ENCODE data around the gene SPAG16. TPM values are rescaled to one million over a fixed set of nuclear protein-coding genes. Genes with fewer than 3 reads are reported as not detected.
A peak's percentile ranks its signal among the peaks of the same experiment; 100 is the strongest.

Gene SPAG16
- total RNA-seq, 1 experiment from 2014 or later = 13.0 TPM

- POLR2A ChIA-PET = no interaction called here
- H3K27me3 ChIP-seq (ENCODE audit: control insufficient read depth, insufficient read depth, low read length) = no peaks in the 10 kb centered on the region
- in situ Hi-C loops (cut with HindIII; ENCODE audit: low pct_unique_long_range_greater_than_20kb, low sequenced_read_pairs) (no loop called here), intact Hi-C loops (cut with micrococcal nuclease; ENCODE audit: unreplicated experiment) (no loop called here)
- H3K4me1 ChIP-seq (ENCODE audit: control insufficient read depth, insufficient read depth, low read length) = no peaks in the 10 kb centered on the region
- no peak for TF ChIP-seq SIN3A (IDR thresholded peaks at IDR 0.05; ENCODE audit: borderline replicate concordance, insufficient read depth, low read depth, low read length)
- TF ChIP-seq TCF7L2 (IDR thresholded peaks at IDR 0.05; ENCODE audit: low read depth, low read length) = 0 out of 2 replicates have a peak, but pooled peaks have one; percentile 28
- TF ChIP-seq CTCF (IDR thresholded peaks at IDR 0.05) = no peak
- no peak for TF ChIP-seq REST (IDR thresholded peaks at IDR 0.05; ENCODE audit: insufficient read depth in 1 of 2, low read depth in 2 of 2, low read length in 1 of 2)
- TF ChIP-seq POLR2AphosphoS5 (IDR thresholded peaks at IDR 0.05; ENCODE audit: low read depth, low read length) = no peak
- no peak overlapping the region for H3K27ac ChIP-seq (ENCODE audit: low read length)
- DNase-seq (ENCODE audit: low read depth, low spot score) (no peak), ATAC-seq (no peak)
- no peaks in the 10 kb centered on the region for H3K36me3 ChIP-seq (ENCODE audit: control insufficient read depth, insufficient read depth, low read length)
- CTCF ChIA-PET = no interaction called here
- H3K9me3 ChIP-seq (ENCODE audit: control insufficient read depth, insufficient read depth, low read depth, low read length) = no peaks in the 10 kb centered on the region
- H3K4me3 ChIP-seq (ENCODE audit: low read depth in 2 of 2, low read length in 2 of 2) = no peak overlapping the region
- BruUV-seq (replicated peaks) = no TSS peak
These were observed 855.5 kb downstream of the SPAG16 start for GRCh38 chr2:214139630-214140284.

DNA sequence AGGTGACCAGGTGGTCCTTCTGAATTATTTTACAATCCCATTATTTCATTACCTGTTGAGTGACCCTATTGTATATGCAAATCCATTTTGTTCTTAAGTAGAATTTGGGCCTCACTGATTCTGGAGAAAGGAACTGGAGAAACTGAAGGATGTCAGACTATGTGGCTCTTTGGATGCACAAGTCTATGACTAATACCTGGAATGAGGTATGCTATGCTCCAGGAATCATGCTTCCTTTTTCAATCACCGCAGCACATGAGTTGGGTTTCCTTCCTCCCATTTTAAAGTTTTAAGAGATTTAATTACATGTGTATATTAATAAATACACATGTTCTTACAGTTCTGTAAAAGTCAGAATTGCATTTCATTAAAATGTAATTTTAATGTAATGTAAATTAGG, 872.7 kb downstream of the SPAG16 start:
- ATAC-seq (no peak), DNase-seq (ENCODE audit: low read depth, low spot score) (no peak)
- intact Hi-C loops (cut with micrococcal nuclease; ENCODE audit: unreplicated experiment) (no loop called here), in situ Hi-C loops (cut with HindIII; ENCODE audit: low pct_unique_long_range_greater_than_20kb, low sequenced_read_pairs) (no loop called here)
- no TSS peak for BruUV-seq (replicated peaks)
- Histone ChIP-seq H3K27me3 (ENCODE audit: control insufficient read depth, insufficient read depth, low read length) (no peaks in the 10 kb centered on the region), H3K9me3 (ENCODE audit: control insufficient read depth, insufficient read depth, low read depth, low read length) (no peaks in the 10 kb centered on the region), H3K4me3 (ENCODE audit: low read depth in 2 of 2, low read length in 2 of 2) (no peak overlapping the region), H3K27ac (ENCODE audit: low read length) (no peak overlapping the region), H3K4me1 (ENCODE audit: control insufficient read depth, insufficient read depth, low read length) (no peaks in the 10 kb centered on the region), H3K36me3 (ENCODE audit: control insufficient read depth, insufficient read depth, low read length) (no peaks in the 10 kb centered on the region)
- ChIA-PET CTCF (no interaction called here), POLR2A (no interaction called here)
- TF ChIP-seq TCF7L2 (IDR thresholded peaks at IDR 0.05; ENCODE audit: low read depth, low read length) (no peak), CTCF (IDR thresholded peaks at IDR 0.05) (no peak), REST (IDR thresholded peaks at IDR 0.05; ENCODE audit: insufficient read depth in 1 of 2, low read depth in 2 of 2, low read length in 1 of 2) (no peak), POLR2AphosphoS5 (IDR thresholded peaks at IDR 0.05; ENCODE audit: low read depth, low read length) (no peak), SIN3A (IDR thresholded peaks at IDR 0.05; ENCODE audit: borderline replicate concordance, insufficient read depth, low read depth, low read length) (no peak)

All from Panc1 (cell line).